ENCODE data around the gene FDX2. TPM values are rescaled to one million over a fixed set of nuclear protein-coding genes. Genes with fewer than 3 reads are reported as not detected.
A peak's percentile ranks its signal among the peaks of the same experiment; 100 is the strongest.

Gene FDX2
- total and polyA plus RNA-seq, 2 of the 13 experiments (the other 11 are each of a cell fraction or from before 2014, with no cell fraction given), result 21.0 to 24.7 TPM

DNA sequence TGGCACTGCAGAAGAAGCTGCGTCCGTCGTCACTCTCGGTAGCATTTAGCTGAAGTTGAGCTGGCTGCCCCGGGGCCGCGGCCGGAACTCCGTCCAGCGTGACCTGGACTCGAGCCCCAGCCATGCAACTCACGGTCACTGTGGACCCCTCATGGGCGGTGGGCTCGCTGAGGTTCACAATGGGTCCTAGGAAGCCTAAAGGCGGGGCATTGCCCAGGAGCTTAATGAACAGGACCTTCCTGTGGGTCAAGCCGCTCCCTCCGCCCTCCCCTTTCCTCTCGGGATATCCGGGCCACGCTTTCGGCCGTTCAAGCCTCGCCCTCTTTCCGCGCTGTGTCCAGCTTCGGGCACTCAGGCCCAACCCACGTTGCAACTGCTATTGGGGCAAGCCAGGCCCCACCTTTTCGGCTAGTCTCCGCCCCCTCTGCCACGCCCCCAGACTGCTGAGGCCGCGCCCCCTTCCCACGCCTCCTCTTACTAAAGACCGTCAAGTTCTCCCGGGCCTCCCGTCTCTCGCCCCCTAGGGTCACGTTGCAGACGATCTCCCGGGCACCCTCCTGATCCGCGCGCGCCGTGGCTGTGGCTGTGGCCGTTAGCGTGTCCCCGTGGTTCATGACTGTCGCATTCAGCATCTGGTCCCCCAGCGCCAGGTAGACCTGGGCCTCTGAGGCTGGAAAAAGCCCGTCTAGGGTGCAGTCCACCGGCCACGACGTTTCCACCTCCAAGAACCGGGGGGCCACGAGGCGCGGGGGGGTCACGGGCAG lies 19.0 kb upstream of the FDX2 start (continued):
- no peak for TF ChIP-seq SMARCE1 (IDR thresholded peaks at IDR 0.05; ENCODE audit: borderline replicate concordance)
- TF ChIP-seq ZNF841 (CRISPR knock-in tag; IDR thresholded peaks at IDR 0.05; ENCODE audit: borderline replicate concordance), result no peak
- TF ChIP-seq CREM (IDR thresholded peaks at IDR 0.05), result no peak; the same call in 1 of the 2 replicates
- TF ChIP-seq CREM (CRISPR knock-in tag; IDR thresholded peaks at IDR 0.05), result no peak
- TF ChIP-seq HOXD1 (CRISPR knock-in tag; IDR thresholded peaks at IDR 0.05), result no peak
- TF ChIP-seq, protein P1, sequence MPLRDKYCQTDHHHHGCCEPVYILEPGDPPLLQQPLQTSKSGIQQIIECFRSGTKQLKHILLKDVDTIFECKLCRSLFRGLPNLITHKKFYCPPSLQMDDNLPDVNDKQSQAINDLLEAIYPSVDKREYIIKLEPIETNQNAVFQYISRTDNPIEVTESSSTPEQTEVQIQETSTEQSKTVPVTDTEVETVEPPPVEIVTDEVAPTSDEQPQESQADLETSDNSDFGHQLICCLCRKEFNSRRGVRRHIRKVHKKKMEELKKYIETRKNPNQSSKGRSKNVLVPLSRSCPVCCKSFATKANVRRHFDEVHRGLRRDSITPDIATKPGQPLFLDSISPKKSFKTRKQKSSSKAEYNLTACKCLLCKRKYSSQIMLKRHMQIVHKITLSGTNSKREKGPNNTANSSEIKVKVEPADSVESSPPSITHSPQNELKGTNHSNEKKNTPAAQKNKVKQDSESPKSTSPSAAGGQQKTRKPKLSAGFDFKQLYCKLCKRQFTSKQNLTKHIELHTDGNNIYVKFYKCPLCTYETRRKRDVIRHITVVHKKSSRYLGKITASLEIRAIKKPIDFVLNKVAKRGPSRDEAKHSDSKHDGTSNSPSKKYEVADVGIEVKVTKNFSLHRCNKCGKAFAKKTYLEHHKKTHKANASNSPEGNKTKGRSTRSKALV (CRISPR knock-in tag; IDR thresholded peaks at IDR 0.05), result peak; percentile 26; the same call in 1 of the 2 replicates
- no peak for TF ChIP-seq ZNF782 (CRISPR knock-in tag; IDR thresholded peaks at IDR 0.05; ENCODE audit: borderline replicate concordance)
- no peak for TF ChIP-seq ZBTB20 (CRISPR knock-in tag; IDR thresholded peaks at IDR 0.05; ENCODE audit: borderline replicate concordance, low read depth)
- no peak for TF ChIP-seq CHD2 (IDR thresholded peaks at IDR 0.05; ENCODE audit: low read depth, low read length)
- no peak for TF ChIP-seq RFX1 (IDR thresholded peaks at IDR 0.05)
- no peak for TF ChIP-seq ZNF720 (CRISPR knock-in tag; IDR thresholded peaks at IDR 0.05)
- TF ChIP-seq ZSCAN25 (CRISPR knock-in tag; IDR thresholded peaks at IDR 0.05), result no peak; the same call in 1 of the 2 replicates
- no peak for TF ChIP-seq TOE1 (CRISPR knock-in tag; IDR thresholded peaks at IDR 0.05)
- TF ChIP-seq SOX6 (IDR thresholded peaks at IDR 0.05), result no peak
- TF ChIP-seq SOX6 (CRISPR knock-in tag; IDR thresholded peaks at IDR 0.05), result peak; percentile 60
- TF ChIP-seq FOXK1 (CRISPR knock-in tag; IDR thresholded peaks at IDR 0.05; ENCODE audit: borderline replicate concordance, low read depth), result no peak
- 0 out of 2 replicates have a peak, but pooled peaks have one; percentile 8 for TF ChIP-seq ZNF136 (CRISPR knock-in tag; IDR thresholded peaks at IDR 0.05; ENCODE audit: low read depth)
- TF ChIP-seq CEBPG (CRISPR knock-in tag; IDR thresholded peaks at IDR 0.05), result no peak
- TF ChIP-seq MED1 (CRISPR knock-in tag; IDR thresholded peaks at IDR 0.05), result peak; percentile 48
- no peak for TF ChIP-seq ZNF337 (CRISPR knock-in tag; IDR thresholded peaks at IDR 0.05; ENCODE audit: borderline replicate concordance, low read depth)
- TF ChIP-seq ZNF569 (CRISPR knock-in tag; IDR thresholded peaks at IDR 0.05; ENCODE audit: borderline replicate concordance), result no peak
- peak; percentile 54 for TF ChIP-seq GMEB1 (CRISPR knock-in tag; IDR thresholded peaks at IDR 0.05; ENCODE audit: borderline replicate concordance)
- TF ChIP-seq ELF3 (CRISPR knock-in tag; IDR thresholded peaks at IDR 0.05), result 0 out of 2 replicates have a peak, but pooled peaks have one; percentile 31
- no peak for TF ChIP-seq MTA3 (CRISPR knock-in tag; IDR thresholded peaks at IDR 0.05)
